ENCODE results near the gene LRP1B. TPM values are rescaled to one million over a fixed set of nuclear protein-coding genes. Genes with fewer than 3 reads are reported as not detected.

LRP1B gene
- total and polyA plus RNA-seq, 4 donors = 0.01 to 0.84 (median 0.17) TPM

- Histone ChIP-seq H3K27me3 (ENCODE audit: control insufficient read depth in 4 of 4, insufficient read depth in 4 of 4, low read length in 3 of 4) (no peaks in the 10 kb centered on the region), H3K9me3 (ENCODE audit: control insufficient read depth in 4 of 4, low read length in 3 of 4) (no peaks in the 10 kb centered on the region), H3K27ac (ENCODE audit: low read depth in 1 of 2, low read length in 2 of 2) (no peak overlapping the region), H3K36me3 (ENCODE audit: control insufficient read depth in 4 of 4, insufficient read depth in 3 of 4, low read depth in 1 of 4, low read length in 3 of 4) (no peaks in the 10 kb centered on the region), H3K4me3 (ENCODE audit: low read depth in 1 of 3, low read length in 3 of 3) (no peak overlapping the region), H3K9ac (ENCODE audit: low read depth in 1 of 2, low read length in 2 of 2) (no peak overlapping the region), H3K4me1 (ENCODE audit: control insufficient read depth in 4 of 4, insufficient read depth in 4 of 4, low read length in 3 of 4) (no peaks in the 10 kb centered on the region)
- no peak for DNase-seq (ENCODE audit: low spot score)
- no peak for TF ChIP-seq YY1 (IDR thresholded peaks at IDR 0.05)
- no peak for TF ChIP-seq EGR1 (IDR thresholded peaks at IDR 0.05; ENCODE audit: low read depth in 2 of 2)
- TF ChIP-seq HNF4A (conservative IDR thresholded peaks at IDR 0.05) = no peak
- TF ChIP-seq GABPA (IDR thresholded peaks at IDR 0.05 in 1 of 2, conservative IDR thresholded peaks at IDR 0.05 in 1 of 2) = no peak
- TF ChIP-seq, protein P1, sequence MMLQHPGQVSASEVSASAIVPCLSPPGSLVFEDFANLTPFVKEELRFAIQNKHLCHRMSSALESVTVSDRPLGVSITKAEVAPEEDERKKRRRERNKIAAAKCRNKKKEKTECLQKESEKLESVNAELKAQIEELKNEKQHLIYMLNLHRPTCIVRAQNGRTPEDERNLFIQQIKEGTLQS (IDR thresholded peaks at IDR 0.05) = no peak
- TF ChIP-seq, protein P2, sequence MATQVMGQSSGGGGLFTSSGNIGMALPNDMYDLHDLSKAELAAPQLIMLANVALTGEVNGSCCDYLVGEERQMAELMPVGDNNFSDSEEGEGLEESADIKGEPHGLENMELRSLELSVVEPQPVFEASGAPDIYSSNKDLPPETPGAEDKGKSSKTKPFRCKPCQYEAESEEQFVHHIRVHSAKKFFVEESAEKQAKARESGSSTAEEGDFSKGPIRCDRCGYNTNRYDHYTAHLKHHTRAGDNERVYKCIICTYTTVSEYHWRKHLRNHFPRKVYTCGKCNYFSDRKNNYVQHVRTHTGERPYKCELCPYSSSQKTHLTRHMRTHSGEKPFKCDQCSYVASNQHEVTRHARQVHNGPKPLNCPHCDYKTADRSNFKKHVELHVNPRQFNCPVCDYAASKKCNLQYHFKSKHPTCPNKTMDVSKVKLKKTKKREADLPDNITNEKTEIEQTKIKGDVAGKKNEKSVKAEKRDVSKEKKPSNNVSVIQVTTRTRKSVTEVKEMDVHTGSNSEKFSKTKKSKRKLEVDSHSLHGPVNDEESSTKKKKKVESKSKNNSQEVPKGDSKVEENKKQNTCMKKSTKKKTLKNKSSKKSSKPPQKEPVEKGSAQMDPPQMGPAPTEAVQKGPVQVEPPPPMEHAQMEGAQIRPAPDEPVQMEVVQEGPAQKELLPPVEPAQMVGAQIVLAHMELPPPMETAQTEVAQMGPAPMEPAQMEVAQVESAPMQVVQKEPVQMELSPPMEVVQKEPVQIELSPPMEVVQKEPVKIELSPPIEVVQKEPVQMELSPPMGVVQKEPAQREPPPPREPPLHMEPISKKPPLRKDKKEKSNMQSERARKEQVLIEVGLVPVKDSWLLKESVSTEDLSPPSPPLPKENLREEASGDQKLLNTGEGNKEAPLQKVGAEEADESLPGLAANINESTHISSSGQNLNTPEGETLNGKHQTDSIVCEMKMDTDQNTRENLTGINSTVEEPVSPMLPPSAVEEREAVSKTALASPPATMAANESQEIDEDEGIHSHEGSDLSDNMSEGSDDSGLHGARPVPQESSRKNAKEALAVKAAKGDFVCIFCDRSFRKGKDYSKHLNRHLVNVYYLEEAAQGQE (IDR thresholded peaks at IDR 0.05) = no peak
- no peak for TF ChIP-seq FOXA1 (IDR thresholded peaks at IDR 0.05)
- no peak for TF ChIP-seq NR2F2 (IDR thresholded peaks at IDR 0.05)
- TF ChIP-seq JUND (IDR thresholded peaks at IDR 0.05) = no peak
- no peak for TF ChIP-seq HNF4G (IDR thresholded peaks at IDR 0.05)
- TF ChIP-seq, protein P3, sequence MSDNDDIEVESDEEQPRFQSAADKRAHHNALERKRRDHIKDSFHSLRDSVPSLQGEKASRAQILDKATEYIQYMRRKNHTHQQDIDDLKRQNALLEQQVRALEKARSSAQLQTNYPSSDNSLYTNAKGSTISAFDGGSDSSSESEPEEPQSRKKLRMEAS (IDR thresholded peaks at IDR 0.05) = no peak
- no peak for TF ChIP-seq SP1 (IDR thresholded peaks at IDR 0.05)
- no peak for TF ChIP-seq RXRA (IDR thresholded peaks at IDR 0.05)
- WGBS = 51% methylated on average over 5 of the region's 5 CpGs
Observed at GRCh38 chr2:141508806-141509595, 621.8 kb downstream of the LRP1B start.

DNA sequence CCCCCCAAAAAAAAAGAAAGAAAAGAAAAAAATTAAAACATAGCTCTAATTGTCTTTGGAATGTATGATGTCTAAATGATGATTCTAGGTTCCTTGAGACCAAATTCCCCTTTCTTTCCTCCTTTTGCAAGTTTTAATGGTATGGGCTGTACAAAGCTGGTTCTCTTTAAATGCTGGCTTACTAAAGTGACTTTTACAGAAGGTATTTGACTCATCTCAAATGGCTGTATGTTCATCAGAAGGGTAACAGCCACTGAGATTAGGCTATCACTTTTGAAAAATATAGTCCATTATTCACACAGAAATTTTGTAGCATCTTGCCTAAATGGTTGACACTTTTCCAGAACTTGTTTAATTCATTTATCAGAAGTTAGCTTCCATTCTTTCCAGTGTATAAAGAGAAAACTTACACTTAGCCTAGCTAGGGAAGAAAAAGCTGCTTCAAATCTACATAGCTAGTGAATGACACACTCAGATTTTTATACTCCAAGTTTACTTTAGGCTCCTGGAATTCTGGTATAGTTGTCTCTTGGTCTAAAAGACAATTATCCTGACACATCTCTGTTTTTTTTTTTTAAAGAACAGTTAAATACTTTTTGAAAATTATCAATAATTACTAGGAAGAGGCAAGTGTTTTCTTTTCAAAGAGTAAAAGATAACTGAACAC is 622.6 kb downstream of the LRP1B start:
- H3K4me1 ChIP-seq (ENCODE audit: control insufficient read depth in 4 of 4, insufficient read depth in 4 of 4, low read length in 3 of 4) = no peaks in the 10 kb centered on the region
- no peaks in the 10 kb centered on the region for H3K27me3 ChIP-seq (ENCODE audit: control insufficient read depth in 4 of 4, insufficient read depth in 4 of 4, low read length in 3 of 4)
- H3K36me3 ChIP-seq (ENCODE audit: control insufficient read depth in 4 of 4, insufficient read depth in 3 of 4, low read depth in 1 of 4, low read length in 3 of 4) = no peaks in the 10 kb centered on the region
- no peak overlapping the region for H3K9ac ChIP-seq (ENCODE audit: low read depth in 1 of 2, low read length in 2 of 2)
- H3K4me3 ChIP-seq (ENCODE audit: low read depth in 1 of 3, low read length in 3 of 3) = no peak overlapping the region
- no peak overlapping the region for H3K27ac ChIP-seq (ENCODE audit: low read depth in 1 of 2, low read length in 2 of 2)
- no peaks in the 10 kb centered on the region for H3K9me3 ChIP-seq (ENCODE audit: control insufficient read depth in 4 of 4, low read length in 3 of 4)
- no peak for TF ChIP-seq NR2F2 (IDR thresholded peaks at IDR 0.05)
- DNase-seq (ENCODE audit: low spot score) = no peak

GRCh38 chr2:141506135-141506534 is 624.7 kb downstream of the LRP1B start:
- Histone ChIP-seq H3K27me3 (ENCODE audit: control insufficient read depth in 4 of 4, insufficient read depth in 4 of 4, low read length in 3 of 4) (no peaks in the 10 kb centered on the region), H3K9ac (ENCODE audit: low read depth in 1 of 2, low read length in 2 of 2) (no peak overlapping the region), H3K27ac (ENCODE audit: low read depth in 1 of 2, low read length in 2 of 2) (no peak overlapping the region), H3K4me3 (ENCODE audit: low read depth in 1 of 3, low read length in 3 of 3) (no peak overlapping the region), H3K4me1 (ENCODE audit: control insufficient read depth in 4 of 4, insufficient read depth in 4 of 4, low read length in 3 of 4) (no peaks in the 10 kb centered on the region), H3K36me3 (ENCODE audit: control insufficient read depth in 4 of 4, insufficient read depth in 3 of 4, low read depth in 1 of 4, low read length in 3 of 4) (no peaks in the 10 kb centered on the region), H3K9me3 (ENCODE audit: control insufficient read depth in 4 of 4, low read length in 3 of 4) (no peaks in the 10 kb centered on the region)
- DNase-seq (ENCODE audit: low spot score) = no peak
- 48% methylated on average over 2 of the region's 2 CpGs for WGBS
- no peak for TF ChIP-seq HNF4A (conservative IDR thresholded peaks at IDR 0.05)
- TF ChIP-seq, protein P3 (IDR thresholded peaks at IDR 0.05) = no peak
- no peak for TF ChIP-seq GABPA (IDR thresholded peaks at IDR 0.05 in 1 of 2, conservative IDR thresholded peaks at IDR 0.05 in 1 of 2)
- no peak for TF ChIP-seq YY1 (IDR thresholded peaks at IDR 0.05)
- TF ChIP-seq FOXA2 (IDR thresholded peaks at IDR 0.05) = no peak
- TF ChIP-seq JUND (IDR thresholded peaks at IDR 0.05) = no peak
- TF ChIP-seq, protein P2 (IDR thresholded peaks at IDR 0.05) = no peak
- TF ChIP-seq CTCF (IDR thresholded peaks at IDR 0.05; ENCODE audit: low read depth, low read length, missing input control) = no peak
- no peak for TF ChIP-seq RXRA (IDR thresholded peaks at IDR 0.05)
- TF ChIP-seq RAD21 (IDR thresholded peaks at IDR 0.05) = no peak
